Stimulated activated CD4-positive, alpha-beta T cell treated with anti-CD3 and anti-CD28 coated beads, Interleukin-15, amount 100 ng/mL, for 24 hours (primary cell): ENCODE measurements around the gene CCDC68.

Experiments used
- DNase-seq: peaks from one replicate; pipeline ENCODE4 v3.0.0-alpha.2; 2020

The CCDC68 gene

DNA sequence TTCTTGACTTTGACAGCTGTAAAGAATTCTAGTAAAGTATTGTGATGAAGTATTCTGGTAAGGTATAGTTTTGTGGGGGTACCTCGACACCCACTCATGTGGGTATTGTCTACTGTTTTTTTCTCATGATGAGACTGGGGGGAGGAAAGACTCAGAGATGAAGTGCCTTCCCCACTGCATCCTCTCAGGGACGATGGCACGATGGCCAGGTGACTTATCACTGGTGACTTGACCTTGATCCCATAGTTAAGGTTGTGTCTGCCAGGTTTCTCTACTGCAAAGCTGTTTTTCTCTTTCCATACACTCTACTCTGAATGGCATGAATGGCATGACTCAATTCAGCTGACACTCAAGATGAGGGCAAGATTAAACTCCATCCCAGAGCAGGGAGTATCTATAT is 936 bp upstream of the CCDC68 start:
- DNase-seq = no peak

GRCh38 chr18:54957996-54958395 is 1.3 kb downstream of the CCDC68 start:
- no peak for DNase-seq

- no peak for DNase-seq
Measured at GRCh38 chr18:54957296-54957832, 1.9 kb downstream of the CCDC68 start.

DNA sequence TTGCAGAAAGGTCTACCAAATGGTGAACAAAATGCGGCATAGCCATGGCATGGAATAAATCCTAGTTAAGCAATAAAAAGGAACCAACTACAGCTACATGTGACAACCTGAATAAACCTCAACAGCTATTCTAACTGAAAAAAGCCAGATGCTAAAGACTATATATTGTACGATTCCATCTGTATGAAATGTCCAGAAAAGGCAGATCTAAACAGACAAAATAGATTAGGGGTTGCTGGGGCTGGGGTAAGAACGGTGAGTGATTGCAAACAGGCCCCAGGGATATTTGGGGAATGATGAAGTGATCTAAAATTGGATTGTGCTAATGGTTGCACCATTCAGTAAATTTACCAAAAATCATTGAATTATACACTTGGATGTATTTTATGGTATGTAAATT is 2.8 kb downstream of the CCDC68 start:
- no peak for DNase-seq

DNA sequence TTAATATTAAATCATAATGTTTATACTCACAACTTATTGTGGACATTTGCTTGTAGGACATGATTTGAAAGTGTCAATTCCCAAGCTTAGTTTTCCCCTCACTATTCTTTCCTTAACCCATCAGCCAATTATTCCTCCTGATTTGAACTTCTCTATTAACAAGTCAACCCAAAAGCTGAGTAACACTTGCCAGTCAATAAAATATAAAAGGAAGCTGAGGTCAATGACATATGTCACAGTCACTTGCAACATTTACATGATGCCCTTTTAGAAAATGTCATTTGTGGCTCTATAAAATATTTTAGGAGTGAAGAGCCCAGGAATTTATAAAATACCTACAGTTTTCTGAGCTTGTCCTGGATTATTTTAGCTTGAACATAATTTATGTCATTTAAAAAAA is 7.2 kb downstream of the CCDC68 start:
- no peak for DNase-seq

- no peak for DNase-seq
Measured at GRCh38 chr18:54950221-54950620, 9.0 kb downstream of the CCDC68 start.

DNA sequence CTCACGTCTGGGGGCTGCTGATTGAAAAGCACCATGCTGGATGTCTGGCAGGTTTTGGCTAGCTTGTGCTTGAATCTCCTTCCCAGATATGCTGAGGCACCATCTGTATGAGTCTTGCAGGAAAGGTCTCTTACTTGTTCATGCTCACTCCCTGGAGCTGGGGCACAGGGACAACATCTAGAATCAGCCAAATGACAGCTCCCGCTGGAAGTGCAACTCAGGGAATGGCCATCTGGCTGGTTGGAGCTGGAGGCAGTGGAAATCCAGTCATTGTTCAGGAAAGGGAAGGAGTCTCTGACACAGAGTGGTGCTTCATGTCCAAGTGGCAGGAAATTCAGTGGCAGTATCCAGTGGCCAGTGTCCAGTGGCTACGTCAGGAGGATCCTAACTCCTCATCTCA is 9.7 kb downstream of the CCDC68 start:
- DNase-seq = no peak

- DNase-seq = no peak
Measured at GRCh38 chr18:54948350-54948837, 10.9 kb downstream of the CCDC68 start.

GRCh38 chr18:54947091-54947490 is 12.2 kb downstream of the CCDC68 start:
- DNase-seq = no peak

GRCh38 chr18:54946149-54946581 is 13.1 kb downstream of the CCDC68 start:
- DNase-seq = peak; percentile 9

GRCh38 chr18:54945576-54946125 is 13.6 kb downstream of the CCDC68 start:
- no peak for DNase-seq

GRCh38 chr18:54942569-54942968 is 16.7 kb downstream of the CCDC68 start:
- DNase-seq = no peak

- no peak for DNase-seq
Measured at GRCh38 chr18:54942144-54942543, 17.1 kb downstream of the CCDC68 start.

DNA sequence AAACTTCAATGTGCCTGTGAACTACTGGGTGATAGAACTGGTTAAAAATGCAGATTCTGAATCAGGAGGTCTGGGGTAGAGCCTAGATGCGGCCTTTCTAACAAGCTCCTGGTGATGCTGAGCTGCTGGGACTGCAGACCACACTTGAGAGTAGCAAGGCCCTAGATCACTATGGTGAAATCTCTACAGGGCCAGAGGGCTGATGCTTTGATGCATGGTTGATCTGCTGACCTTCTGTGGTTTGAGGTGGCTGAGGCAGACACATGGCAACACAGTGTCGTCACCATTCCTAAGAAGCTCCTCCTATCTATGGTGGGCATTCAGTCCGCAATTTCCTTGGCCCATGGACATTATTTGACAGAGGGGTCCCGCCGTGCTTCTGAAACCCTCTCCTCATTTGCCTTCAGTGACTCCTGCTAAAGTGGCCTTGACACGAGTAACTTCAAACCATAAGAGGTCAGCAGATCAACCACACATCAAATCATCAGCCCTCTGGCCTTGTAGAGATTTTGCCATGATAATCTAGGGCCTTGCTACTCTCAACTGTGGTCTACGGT is 19.8 kb downstream of the CCDC68 start:
- DNase-seq = no peak

DNA sequence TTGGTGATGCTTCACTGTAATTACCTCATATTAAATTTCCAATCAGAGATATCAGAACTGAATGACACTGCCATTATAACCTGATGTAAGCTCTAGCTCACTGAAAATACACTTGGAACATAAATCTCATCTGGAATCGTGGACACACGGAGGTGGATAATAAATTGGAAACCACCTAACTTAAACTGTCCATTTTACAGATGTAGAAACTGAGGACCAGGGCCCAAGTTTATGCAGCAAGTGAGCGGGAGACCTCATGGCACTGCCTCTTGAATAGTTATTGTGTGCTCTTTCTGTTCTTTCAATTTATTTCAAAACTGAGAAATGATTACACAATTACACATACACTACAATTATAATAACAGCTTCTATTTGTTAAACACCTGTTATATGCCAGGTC is 20.8 kb downstream of the CCDC68 start:
- DNase-seq = no peak

- DNase-seq = no peak
Measured at GRCh38 chr18:54932472-54932871, 26.8 kb downstream of the CCDC68 start.

DNA sequence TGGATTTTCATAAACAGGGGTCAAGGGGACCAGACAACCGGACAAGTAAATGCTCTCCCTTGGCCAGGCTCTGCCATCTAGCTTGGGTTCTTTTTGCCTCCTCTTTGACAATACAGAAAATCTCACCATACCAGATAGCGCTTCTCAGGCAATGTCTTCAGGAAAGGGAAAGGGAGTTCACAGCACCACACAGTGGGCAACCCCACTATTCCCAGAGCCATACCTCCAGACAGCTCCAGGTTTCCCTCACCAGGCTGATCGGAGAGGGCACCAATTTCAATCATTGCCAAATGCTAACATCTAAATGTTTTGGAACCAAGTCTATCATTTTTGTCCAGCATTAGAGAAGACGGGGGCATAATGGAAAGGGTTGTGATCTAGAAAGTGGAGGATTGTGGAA is 28.1 kb downstream of the CCDC68 start:
- DNase-seq = no peak

DNA sequence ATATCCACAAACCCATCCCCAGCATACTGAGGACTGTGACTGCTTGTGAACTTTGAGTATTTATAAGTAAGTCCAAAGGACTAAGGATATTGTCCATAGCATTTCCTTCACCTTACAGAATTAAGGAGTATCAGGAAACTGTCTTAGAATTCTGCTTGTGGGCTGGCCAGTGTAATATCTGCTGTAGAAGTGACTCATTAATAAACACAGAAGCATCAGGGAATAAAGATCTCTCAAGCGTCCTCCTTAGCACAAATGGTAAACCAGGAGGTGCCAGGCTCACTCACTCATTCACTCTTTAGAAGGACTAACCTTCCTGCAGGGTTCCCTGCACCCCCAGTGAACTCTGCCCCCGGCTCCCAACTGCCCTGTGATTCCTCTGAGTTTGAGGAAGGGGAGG is 31.0 kb downstream of the CCDC68 start:
- DNase-seq = no peak

DNA sequence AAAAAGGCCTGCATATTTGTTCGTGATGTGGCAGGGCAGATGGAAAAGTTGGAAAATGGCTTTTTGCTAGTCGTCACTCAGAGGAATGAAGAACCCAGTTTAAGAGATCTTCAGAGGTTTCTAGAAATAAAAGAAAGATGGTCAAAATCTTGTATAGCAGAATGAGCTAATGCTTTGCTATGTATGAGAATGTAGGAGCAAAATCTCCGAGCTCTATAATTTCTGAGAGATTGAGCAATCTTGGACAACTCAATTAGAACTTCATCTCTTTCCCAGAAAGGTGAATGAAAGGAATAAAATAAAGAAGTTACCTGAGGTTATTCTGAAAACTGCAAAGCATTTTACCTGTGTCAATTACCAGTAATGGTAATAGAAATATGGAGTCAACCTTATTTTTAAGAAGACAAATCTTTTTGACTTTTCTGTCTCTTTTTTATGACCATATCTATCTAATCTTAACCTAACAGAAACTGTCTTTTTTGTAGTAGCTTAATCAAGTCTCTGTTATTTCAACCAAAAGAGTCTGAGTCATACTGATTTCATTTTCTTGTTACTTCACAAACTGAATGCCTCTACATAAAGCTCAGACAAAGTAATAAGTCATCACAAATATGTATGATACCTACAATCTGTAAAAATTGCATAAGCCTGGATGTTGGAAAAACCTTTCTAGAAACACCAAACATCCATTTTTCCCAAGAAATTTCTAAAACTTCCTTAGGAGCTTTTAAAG is 32.5 kb downstream of the CCDC68 start:
- DNase-seq = no peak

- no peak for DNase-seq
Measured at GRCh38 chr18:54924948-54925347, 34.3 kb downstream of the CCDC68 start.

DNA sequence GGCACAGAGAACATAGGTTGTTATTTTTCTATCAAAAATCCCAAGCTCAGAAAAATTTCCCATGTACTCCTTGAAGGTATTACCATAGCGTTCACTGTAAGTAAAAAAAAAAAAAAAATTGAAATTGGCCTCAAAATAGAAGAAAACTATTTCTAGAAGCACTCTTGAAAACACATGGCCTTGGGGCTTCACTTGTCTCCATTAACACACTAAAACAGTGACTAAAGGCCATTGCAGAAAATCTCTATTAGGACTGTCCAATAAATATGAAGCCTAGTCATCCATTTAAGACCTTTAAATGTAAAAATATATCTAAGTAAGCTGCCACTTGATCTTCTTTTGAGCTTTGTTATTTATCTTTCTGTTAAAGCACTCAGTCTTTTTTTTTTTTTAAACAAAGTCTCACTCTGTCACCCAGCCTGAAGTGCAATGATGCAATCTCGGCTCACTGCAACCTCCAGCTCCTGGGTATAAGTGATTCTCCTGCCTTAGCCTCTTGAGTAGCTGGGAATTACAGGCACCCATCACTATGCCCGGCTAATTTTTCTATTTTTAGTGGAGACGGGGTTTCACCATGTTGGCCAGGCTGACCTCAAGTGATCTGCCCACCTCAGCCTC is 35.8 kb downstream of the CCDC68 start:
- DNase-seq = no peak

DNA sequence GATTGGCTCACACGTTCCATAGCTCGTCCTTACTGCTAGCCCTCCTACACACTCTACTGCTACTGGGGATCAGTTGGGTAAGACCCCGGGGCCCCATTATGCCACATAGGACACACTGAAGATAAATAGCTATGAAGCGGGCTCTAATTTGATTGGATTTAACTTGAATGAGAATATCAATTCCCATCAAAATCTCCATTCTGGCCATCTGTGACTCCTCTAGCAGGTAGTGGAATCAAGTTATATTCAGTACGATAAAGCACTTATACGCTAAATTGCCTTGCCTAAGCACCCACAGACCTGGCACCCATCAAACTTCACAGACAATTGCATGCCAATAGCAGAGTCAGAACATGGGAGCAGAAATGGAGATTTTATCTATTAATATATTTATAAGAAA is 39.8 kb downstream of the CCDC68 start:
- no peak for DNase-seq

DNA sequence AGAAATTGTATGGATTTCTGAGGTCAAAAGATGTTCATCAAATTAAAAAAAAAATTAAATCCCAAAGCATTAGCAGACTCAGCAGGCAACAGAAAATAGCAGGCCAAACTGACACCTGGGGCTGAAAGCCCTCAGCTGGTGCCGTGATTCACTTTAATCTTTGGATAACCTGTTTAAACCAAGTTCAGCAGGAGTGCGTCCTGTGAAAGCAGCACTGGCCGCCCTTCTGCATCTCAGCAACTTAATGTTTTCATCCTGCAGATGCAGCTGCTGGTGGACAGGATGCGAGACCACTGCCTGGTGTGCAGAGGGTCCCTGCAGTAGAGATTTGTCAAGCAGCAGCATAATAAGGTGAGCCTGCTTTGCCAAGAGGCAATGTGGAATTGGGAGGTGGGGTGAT is 41.2 kb downstream of the CCDC68 start:
- no peak for DNase-seq

- no peak for DNase-seq
Measured at GRCh38 chr18:54916507-54916906, 42.8 kb downstream of the CCDC68 start.
